Amygdala (tissue), 56 donors: ENCODE data around the gene HADHB.
"Not testable (repeated sequence)": the region's sequence is repeated elsewhere in the genome, so short reads cannot be mapped to it uniquely, and the experiment has no call there.

ENCODE experiments used
- DNase-seq, 56 donors: peaks; one replicate each; lab custom pipeline; 2025; lab: John Stamatoyannopoulos, UW

HADHB gene

DNA sequence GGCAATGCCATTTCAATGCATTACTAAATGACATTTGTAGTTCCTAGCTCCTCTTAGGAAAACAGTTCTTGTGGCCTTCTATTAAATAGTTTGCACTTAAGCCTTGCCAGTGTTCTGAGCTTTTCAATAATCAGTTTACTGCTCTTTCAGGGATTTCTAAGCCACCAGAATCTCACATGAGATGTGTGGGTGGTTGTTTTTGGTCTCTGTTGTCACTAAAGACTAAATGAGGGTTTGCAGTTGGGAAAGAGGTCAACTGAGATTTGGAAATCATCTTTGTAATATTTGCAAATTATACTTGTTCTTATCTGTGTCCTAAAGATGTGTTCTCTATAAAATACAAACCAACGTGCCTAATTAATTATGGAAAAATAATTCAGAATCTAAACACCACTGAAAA lies 45.3 kb downstream of the HADHB start:
- DNase-seq = no peak

DNA sequence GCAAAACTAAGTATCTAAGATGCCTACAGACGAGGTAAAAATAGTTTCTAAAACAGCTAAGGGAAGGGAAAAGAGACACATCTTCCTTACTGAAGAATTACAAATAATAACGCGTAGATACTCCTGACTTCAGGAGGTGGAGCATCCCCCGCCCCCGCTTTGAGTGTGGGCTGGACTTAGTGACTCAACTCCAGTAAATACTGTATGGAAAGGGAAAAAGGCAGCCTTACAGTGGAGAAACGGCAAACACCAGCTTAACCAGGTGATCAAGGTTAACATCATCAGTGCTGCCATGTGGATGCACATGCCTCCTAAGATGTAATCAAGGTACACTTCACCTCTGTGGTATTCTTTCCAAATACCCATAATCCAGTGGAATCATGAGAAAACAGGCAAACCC lies 47.9 kb downstream of the HADHB start:
- DNase-seq = no peak

DNA sequence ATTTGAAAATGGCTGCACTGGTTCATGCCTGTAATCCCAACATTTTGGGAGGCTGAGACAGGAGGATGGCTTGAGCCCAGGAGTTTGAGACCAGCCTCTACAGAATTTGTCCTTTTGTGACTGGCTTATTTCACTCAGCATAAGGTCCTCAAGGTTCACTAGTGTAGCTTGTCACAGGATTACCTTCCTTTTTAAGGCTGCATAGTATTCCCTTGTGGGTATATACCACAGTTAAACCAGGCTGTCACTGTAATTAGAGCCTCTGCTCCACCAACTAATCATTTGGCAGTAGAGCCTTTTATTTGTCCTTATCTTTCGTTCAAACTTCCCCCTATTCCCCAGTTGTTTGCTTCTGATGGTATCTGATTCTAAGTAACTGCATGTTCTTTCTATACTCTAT lies 50.8 kb downstream of the HADHB start:
- no peak for DNase-seq

DNA sequence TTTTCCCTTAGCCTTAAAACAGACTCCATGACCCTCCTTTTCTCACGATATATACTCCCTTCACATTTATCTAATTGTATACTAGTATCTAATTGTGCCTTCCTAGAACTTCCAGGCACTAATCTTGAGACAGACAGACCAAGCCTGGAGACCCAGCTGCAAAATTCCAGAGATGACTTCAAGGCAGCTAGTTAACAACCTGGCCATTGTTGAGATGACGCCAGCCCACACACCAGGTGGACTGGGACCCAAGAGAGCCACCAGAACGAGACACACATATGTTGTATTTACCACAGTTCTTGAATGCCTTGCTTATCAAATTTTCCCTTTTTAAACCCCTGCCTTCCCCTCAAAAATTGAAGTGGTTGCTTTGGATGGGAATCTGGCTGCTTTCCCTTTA lies 52.3 kb downstream of the HADHB start:
- DNase-seq = no peak

DNA sequence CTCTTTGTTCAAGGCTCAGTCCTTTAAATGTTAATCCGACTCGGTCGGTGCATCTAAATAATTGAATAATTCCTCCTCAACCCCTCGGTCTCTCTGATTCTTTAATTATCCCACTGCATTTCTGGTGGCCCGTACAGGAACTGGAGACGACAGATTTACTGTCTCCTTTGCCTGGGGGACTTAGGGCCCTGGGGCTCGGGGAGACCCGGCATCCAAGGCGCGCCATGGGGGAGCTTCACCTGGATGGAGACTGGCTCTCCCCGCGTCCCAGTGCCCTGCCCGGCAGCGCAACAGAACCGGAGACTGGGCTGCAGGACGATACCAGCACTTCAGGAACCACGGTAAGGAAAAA lies 53.5 kb downstream of the HADHB start:
- DNase-seq = no peak

DNA sequence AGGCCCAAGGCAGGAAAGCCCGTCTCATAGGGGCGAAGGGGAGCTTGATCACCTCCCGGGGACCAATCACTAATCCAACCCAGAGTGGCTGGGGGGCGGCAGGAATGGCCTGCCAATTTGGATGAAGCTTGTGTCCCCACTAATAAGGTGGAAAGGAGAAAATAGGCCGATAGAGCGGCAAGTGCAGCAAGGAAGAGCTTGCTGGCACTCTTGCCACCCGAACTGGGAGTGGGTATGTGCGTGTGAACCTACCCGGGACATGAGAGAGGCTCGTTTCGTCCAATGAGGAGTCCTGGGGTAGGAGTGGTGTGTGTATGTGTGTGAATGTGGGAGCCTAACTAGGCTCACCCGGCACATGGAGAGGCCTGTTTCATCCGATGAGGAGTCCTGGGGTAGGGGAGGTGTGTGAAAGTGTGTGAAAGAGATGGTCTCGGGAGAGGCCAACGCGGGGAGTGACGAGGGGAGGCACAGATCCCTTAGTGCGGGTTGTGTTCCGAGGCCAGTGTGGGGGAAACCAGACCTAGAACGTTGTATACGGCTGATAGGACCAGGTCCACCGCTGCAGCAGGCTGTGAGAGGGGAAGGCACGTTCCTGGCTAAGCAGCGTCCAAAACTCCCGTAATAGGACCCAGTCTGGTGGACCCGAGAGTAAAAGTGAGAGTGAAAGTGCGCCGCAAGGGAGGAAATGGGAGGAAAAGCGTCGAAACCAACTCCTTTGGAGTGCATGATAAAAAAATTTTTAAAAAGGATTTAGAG lies 54.1 kb downstream of the HADHB start:
- DNase-seq = peak in 6 of 56 donors; percentile 11 to 25 (median 14)

DNA sequence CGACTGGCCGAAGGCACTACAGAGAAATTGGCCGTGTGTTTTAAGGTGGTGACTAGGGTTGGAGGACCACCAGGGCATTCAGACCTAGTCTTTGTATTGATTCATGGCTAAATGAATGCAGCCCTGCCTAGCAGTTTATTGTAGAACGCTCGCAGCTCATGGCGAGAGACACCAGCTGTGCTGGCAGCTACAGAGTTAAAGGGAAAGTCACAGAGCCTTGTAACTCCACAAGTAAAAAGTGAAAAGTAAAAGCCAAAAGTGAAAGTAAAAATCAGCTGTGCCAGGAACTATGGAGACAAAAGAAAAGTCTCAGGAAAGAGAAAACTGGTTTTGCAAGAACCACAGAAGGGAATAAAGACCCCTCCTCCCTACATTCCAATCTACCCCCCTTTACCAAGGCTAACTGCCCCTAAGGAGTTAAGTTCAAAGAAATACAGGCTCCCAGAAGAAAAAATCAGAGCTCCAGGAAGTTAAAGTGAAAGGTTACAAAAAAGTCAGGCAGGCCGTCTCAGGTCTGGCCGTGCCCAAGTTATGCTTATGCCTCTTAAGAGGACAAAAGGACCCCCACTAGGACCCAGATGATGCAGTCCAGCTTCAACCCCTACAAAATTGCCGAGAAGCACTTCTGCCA lies 54.8 kb downstream of the HADHB start:
- DNase-seq = no peak

DNA sequence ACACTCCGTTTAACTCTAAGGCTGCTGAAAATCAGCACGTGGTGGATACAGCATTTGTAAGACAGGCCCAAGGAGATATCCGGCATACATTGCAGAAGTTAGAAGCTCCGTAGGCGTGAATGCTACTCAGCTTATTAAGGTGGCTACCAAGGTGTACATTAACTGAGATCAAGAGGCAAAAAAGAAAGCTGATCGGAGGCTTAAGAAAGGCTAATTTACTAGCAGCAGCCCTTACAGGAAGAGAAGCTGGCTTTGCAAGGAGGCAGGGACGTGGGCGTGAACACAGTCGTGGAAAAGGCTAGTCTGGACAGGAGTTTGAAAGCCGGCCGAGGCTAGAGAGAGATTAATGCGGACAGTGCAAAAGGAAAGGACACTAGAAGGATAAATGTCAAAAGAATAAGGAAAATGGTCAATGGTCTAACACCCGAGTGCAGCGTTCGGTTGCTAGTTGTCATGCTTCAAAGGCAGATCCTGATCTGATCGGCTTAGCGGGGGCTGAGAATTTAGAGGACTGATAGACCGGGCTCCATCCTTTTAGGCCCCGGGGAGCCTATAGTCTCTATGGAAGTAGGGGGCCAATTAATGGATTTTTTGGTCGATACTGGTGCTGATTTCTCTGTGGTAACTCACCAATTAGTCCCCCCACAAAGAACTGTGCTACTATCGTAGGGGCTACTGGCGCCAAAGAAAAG lies 55.6 kb downstream of the HADHB start:
- no peak for DNase-seq

DNA sequence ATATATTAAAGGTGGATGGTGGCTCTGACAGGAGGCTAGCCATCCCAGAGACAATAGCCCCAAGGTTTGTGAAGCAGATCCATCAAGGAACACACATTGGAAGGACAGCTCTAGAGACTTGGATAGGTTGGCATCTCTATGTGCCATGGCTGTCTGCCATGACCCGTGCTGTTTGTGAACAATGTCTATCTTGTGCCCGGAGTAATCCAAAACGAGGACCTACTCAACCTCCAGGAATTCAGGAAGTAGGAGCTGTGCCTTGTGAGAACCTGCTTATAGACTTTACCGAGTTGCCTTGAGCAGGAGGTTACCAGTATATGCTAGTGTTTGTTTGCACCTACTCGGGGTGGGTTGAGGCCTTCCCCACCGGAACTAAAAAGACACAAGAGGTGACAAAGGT lies 58.1 kb downstream of the HADHB start:
- DNase-seq = no peak

DNA sequence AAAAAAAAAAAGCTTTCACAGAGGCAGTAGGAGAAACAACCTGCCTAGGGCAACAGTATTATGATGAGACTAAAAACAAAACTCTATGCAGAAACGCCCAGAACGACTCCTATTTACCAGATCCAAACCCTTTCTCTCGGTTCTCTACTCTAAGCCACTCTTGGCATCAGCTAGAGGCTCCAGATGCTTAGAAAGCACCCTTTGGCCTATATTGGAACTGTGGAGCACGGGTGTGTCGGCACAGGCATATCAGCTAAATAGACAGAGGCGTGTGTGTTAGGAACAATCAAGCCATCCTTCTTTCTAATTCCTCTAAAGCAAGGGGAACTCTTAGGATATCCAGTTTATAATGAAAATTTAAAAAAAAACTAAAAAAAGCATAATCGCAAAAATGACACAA lies 60.4 kb downstream of the HADHB start:
- not testable (repeated sequence) for DNase-seq

DNA sequence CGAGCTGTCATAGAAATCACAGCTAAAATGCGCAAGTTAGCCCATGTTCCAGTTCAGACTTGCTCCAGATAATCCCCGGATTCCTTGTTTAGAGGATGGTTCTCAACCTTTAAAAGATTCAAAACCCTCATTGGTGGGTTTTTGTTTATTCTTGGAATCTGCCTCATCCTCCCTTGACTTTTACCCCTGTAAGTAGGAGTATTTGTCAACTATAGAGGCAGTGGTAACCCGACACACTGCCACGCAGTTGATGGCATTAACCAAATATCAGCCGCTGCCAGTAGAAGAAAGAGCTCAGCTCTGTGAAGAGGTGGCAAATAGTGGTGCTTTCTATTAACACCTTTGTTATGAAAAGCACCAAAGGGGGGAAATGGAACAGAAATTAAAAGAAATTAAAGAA lies 60.8 kb downstream of the HADHB start:
- no peak for DNase-seq

DNA sequence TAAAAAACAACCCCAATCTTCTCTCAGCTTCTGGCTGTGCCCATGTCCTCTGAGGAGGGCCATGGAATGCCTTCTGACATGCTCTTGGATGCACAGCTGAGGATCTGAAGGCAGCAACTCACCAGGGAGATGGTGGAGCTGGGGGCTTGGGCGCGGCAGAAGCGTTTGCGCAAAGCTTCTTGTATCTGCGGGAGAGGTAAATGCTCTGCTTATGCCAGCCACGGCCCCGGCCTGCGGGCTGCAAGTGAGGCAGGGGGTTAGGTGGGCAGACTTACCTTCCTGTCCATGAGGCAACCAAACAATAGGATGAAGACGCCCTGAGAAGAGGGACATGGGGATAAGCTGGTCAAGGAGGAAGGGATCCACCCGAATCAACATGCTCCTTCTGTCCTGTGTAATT lies 65.2 kb downstream of the HADHB start:
- DNase-seq = no peak

DNA sequence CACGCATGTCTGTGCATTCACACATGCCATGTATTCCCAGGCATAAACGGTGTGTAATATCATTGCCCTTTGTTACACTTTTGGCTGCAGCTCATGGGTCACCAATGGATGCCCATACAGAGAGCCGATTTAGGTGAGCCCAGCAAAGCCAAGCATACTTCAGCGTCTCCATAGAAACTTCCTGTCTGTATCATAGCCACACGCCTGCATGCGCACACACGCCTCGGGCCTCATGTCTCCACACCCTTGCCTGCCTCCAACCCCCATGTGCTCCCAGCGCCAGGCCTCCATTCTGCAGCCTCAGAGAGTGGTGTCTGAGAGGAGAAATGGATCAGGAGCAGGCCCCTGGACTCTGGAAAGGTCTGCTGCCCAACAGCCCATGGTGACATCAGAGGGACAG lies 67.7 kb downstream of the HADHB start:
- no peak for DNase-seq

DNA sequence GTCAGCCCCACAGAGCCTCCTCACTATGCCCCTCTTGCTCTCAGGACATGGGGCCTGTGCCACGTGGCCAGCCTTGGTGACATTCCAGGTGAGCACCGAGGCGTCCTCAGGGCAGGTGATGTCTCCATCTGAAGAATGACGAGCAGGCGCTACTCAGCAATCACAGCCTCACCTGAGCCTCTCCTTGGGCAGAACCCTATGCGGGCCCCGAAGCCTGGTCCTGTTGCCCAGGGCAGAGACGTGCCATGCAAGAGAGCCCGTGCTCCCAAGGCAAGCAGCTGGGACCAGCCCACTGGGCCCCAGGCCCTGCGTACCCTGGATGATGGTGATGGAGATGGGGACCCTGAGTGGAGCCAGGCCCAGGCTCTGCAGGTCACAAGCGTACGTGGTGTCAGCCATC lies 68.7 kb downstream of the HADHB start:
- no peak for DNase-seq

DNA sequence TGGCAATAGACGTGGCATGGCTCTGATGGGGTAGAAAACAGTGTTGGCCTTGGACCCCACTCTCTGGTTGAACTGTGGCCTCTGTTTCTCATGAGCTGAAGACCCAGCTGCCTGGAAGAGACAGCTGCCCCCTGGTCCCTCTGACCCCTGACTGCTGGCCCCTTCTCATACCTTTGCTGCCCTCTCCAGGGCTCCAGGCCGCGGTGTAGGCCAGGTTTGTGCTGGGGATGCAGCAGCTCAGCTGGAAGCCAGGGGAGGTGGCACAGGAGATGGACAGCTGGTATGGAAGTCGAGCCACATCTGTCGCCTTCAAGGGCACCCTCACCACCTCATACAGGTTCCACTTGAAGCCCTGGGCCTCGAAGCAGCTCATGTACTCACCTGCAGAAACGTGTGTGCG lies 69.5 kb downstream of the HADHB start:
- DNase-seq = no peak

DNA sequence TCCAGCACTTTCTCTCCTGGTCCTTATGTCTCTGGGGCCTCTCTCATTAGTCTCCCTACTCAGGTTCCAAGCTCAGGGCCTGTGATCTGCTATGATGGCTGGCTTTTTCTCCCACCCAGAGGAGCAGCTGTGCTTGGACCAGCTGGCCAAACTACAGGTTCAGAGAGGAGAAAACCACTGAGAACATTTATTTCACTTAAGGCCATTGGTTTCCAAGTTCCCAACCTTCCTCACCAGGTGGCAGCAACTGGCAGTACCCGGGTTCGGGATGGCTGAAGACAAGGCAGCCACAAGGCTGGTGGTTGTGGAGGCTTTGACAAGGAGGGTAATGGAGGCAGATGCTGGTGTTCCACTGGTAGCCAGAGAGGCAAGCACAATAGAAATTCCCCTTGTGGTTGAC lies 71.3 kb downstream of the HADHB start:
- no peak for DNase-seq

DNA sequence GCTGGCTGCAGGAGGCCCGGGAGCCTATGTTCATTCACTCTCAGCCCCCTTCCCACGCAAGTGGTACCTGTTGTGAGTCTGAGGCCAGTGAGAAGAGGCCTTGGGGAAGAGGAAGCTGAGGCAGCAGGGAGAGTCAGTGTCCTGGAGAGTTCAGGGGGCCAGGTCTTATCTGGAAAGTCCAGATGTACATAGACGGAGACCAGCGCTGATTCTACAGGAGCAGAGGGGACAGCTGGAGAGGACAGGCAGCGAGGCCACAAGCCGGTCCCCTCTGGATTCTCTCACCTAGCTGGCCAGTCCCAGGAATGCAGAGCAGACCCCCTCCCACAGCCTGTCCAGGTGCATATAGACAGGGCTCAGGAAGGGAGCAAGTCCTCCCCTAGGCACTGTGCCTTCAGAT lies 72.1 kb downstream of the HADHB start:
- DNase-seq = no peak

DNA sequence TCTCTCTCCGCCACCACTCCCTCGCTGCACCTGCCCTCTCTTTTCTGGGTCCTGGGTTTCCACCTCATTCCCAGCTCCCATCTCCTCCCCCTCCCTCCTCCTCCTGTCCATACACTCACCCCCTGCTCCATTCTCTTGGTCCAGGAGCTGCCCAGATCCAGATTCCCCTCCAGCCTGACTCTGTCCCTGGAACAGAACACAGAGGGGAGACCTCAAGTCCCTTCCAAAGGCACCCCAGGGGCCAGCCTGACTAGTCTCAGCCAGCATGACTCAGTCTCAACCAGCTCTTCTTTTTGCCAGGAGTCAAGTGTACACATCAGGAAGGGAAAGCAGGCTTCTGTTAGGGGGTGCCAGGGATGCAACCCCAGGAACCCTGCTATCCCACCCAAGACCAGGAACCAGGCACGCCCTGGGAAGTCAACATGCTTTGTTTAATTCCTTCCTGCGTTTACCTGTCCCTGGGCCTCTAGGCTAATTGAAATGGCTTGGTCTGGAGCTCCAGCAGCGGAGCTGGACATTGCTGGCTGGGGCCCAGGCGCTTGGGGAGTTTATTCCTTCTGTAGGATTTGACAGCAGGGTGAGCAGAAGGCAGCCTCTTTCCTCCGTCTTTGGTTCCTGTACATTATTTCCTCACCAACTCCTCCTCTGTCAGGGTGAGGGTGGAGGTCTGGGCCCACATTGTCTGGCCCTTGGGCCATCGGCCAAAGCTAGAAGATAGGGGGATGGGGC lies 72.8 kb downstream of the HADHB start:
- no peak for DNase-seq

DNA sequence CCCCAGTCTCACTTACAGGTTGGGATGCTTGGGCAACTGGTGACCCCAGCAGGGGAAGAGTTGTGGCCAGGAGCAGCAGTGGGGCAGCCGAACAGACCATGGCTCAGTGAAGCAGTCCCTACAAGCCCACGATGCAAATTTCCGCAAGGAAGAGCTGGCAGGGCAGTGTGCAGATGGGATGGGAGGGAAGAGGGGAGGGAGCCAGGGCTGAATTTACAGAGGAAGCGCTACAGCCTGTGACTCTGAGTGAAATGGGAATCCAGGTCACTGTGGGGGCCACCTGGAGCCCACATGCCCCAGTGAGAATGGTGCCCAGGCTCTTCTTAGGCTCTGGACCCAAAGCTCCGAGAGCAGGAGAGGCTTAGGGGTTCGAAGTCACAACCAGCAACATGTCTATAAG lies 74.2 kb downstream of the HADHB start:
- no peak for DNase-seq

DNA sequence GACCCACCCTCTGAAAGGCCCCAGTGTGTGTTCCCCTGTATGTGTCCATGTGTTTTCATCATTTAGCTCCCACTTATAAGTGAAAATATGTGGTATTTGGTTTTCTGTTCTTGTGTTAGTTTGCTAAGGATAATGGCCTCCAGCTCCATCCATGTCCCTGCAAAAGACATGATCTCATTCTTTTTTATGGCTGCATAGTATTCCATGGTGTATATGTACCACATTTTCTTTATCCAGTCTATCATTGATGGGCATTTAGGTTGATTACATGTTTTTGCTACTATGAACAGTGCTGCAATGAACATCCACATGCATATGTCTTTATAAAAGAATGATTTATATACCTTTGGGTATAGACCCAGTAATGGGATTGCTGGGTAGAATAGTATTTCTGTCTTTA lies 79.7 kb downstream of the HADHB start:
- not testable (repeated sequence) for DNase-seq

DNA sequence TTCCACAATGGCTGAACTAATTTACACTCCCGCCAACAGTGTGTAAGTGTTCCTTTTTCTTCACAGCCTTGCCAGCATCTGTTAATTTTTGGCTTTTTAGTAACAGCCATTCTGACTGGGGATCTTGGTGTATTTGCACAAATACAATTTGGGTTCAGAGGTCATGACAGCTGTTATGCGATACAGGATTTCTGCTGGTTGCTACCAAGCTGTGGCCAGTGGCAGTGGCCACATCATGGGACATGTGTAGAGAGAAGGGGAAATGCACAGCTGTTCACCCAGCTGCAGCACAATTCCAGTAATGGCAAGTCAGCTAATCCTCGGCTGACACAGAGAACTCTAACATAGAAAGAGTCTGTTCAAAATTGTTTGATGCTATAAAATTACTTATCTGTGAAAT lies 80.2 kb downstream of the HADHB start:
- no peak for DNase-seq
